Left ventricle myocardium superior (tissue), 1 donor: Measurements from ENCODE around the gene COX7A2. TPM values are rescaled to one million over a fixed set of nuclear protein-coding genes. Genes with fewer than 3 reads are reported as not detected.

Source experiments
- ATAC-seq: fragments of 200-7000 bp; cut with Tn5 transposase; one replicate; pipeline ENCODE4 v1.9.1; 2020; ENCODE audit warnings: mild to moderate bottlenecking, moderate library complexity
- DNase-seq: peaks from one replicate; pipeline ENCODE4 v3.0.0-alpha.2; 2020
- intact Hi-C: fragments of 100-400 bp; cut with micrococcal nuclease; formaldehyde crosslinking; loops from one replicate; pipeline ENCODE4 v1.11.0; 2022
- long read RNA-seq: library from polyadenylated mRNA; unstranded; transcript quantifications from one replicate; pipeline ENCODE4 v2.0.0, GENCODE V29; 2021
- total RNA-seq: library from RNA; stranded (reverse); fragmentation: NEBNext Ultra II Directional; extraction: Animal tissue kit (Norgen Biotek cat#: 25700); gene quantifications from one replicate; pipeline ENCODE4 v1.2.1, GENCODE V29; 2021
- donor health status: DM: no; HTN: yes; CAD: no; lungs with severe emphysema.

The COX7A2 gene, protein sequence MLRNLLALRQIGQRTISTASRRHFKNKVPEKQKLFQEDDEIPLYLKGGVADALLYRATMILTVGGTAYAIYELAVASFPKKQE
- 911 TPM for total RNA-seq
- long read RNA-seq, transcript COX7A2-202 (4 exons, 773 nt): major isoform, 247 of 260 reads
- long read RNA-seq, partial matches to known transcripts: 0 of 260 reads
- long read RNA-seq, other reads (novel, unspliced or antisense): 9 of 260 reads

DNA sequence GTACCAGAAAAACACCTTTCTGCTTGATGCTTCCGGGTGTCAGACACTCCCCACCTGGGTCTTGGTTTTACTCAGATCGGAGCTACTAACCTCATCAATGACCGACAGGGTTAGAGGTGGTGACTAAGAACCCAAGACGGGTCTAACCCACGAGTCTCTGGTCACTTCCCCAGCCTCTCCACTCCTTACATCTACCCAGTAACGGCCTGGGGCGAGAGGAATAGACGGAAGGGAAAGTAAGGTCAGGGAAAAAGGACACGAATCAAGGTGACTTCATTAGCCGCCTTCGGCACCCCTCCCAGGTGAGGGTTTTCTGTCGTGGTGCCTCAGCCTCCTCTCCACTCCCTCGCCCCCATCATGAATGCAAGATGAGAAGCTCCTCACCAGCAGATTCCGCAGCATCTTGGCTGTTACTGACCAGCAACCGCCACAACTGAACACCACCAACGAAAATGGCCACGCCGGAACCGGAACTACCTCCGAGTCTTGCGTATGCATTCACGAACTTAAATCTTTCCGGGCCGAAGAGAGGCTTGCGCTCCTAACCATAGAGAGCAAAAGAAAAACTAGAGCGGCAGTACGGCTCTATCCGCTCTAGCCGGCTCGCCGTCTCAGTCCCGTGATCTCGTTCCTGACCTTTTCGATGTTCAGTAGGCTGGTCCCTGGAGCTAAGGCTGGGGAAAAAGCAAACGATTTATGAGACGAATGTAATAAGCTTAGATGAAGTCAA is at the start of gene COX7A2:
Gene COX7A2 (minus strand): TSS at position 469 of the 730 bp plus-strand sequence. CDS start 67 bp downstream, at position 402.
- intact Hi-C loops: no loop called here
- ATAC-seq (peak; percentile 98), DNase-seq (peak; percentile 90)

DNA sequence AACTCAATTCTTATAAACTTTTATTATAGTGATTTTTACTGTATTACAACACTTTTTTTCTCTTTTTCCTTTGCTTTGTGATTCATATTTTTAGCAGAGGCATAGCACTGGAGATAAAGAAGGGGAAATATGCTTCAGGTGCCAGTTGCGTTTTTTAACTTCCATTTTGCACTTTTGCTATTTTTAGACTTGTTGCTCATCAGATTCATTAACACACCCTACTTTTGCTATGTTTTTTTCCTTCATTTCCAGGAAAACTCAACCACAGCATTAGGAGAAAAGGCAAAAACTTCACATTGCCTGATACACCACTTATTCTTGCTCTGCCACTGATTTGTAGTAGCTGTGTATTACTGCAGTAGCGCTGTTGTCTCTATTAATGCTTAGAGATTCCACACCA is 49.0 kb upstream of the COX7A2 start:
- intact Hi-C loops: loop anchor here (10.0 kb wide), 1 partner anchor 232 kb away; no protein-coding TSS in a partner anchor
- ATAC-seq: no peak

DNA sequence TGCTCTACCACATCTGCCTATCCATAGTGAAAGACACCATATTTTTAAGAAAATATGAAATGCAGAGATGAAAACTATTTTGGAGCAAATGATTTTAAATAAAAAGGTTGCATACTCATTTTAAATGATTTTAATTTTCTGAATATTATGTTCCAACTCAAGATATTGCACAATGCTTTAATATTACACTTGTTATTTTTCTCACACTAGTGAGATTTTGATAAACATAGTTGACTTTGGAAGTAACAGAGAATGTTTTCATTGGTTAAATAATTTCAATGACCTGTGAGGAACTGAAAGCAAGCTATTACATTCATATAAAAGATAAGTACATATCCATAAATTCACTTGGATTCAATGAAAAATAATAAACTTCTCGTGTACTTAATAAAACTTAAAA is 48.1 kb upstream of the COX7A2 start:
- intact Hi-C loops: loop anchor here (10.0 kb wide), 1 partner anchor 233 kb away; no protein-coding TSS in a partner anchor
- ATAC-seq: no peak
- no peak for DNase-seq

More for the DNA sequence above, 49.0 kb upstream of the COX7A2 start:
- DNase-seq: no peak

DNA sequence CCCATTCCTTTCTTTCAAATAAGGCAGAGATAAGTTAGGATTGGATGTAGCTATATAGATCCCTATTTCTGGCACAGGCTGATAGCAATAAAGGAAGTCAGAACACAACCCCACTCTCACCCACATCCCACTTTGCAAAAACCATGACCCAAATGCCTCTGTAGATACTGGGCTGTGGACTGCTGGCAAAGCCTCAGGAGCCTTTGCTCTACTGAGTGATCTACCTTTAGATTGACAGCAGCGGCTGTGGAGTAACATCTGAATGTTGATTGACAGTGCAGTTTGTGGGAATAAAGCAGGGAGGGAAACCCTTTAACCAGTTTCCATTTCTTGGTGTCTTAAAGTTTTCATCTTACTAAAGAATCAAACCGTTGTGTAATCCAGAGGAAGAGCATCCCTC is 47.7 kb upstream of the COX7A2 start:
- DNase-seq (no peak), ATAC-seq (peak; percentile 33)
- intact Hi-C loops: loop anchor here (10.0 kb wide), 1 partner anchor 233 kb away; no protein-coding TSS in a partner anchor

DNA sequence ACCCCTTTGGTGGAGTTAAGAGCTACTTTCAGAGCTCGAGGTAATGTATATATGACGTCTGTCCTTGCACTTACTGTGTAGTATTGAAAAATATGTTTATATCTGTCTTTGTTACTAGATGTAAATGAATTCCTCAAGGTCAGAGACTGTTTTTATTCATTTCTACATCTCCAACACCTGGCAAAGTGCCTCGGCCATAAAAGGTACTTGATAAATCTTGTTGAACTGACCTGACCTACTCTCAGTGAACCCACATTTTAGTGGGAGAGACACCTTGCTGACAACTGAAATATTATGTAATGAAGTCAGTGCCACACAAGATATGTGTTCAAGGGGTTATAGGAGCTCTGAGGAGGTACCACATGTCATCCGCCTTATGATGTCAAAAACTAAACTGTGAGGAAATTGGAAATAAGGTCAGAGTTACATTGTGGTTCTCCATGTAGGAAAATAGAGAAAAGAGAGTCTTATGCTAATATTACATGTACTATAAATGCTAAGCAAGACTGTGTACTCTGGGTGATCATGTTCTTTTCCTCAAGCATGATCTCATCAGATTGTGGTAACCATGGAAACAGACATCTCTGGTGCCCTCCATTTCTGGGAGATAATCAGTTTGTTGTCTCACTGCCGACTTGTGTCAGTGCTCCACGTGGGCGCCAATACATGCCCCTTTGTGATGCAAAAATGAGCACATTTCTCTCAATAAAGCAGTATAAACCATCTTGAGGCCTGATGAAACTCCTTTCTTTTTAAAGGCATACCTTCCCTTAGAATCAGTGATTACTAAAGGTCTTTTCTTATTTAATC is 46.7 kb upstream of the COX7A2 start:
- ATAC-seq: no peak
- intact Hi-C loops: loop anchor here (10.0 kb wide), 1 partner anchor 234 kb away; no protein-coding TSS in a partner anchor

DNA sequence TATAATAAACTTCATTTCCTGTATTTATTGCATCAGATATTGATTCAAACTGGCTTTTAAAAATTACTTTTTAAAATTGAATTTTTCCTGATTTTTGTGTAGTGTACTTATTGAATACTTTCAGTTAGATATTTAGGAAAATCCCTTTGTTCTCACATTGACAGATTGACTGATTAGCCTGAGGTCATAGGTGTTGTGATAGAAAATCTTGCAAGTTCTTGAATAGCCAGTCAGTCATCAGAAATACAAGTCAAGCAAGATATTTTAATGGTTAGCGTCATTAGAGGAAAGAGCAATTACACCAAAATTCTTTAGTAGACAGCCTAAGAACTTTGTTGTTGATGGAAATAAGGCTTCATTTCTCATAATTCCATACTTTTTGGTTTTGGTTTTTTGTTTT is 44.4 kb upstream of the COX7A2 start:
- intact Hi-C loops: no loop called here
- DNase-seq (no peak), ATAC-seq (no peak)

More for the DNA sequence above, 46.7 kb upstream of the COX7A2 start:
- no peak for DNase-seq

DNA sequence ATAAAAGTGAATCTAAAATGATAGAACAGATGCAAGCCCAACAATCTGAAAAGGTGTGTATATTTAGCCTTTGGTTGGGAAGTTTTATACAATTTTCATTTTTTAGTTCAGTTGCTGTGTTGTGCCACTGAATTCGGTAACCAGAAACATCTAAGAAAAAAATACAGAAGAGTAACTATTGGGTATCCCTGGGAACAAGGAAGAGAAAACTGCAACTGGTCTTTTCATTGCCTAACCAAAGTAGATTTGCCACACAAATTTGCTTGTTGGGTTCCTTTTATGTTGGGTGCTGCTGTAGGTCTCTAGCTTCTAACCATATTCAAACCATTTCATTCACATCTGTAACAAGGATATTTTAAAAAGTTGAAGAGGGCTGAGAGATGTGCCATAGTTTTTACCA is 43.8 kb upstream of the COX7A2 start:
- ATAC-seq (no peak), DNase-seq (no peak)
- intact Hi-C loops: no loop called here

DNA sequence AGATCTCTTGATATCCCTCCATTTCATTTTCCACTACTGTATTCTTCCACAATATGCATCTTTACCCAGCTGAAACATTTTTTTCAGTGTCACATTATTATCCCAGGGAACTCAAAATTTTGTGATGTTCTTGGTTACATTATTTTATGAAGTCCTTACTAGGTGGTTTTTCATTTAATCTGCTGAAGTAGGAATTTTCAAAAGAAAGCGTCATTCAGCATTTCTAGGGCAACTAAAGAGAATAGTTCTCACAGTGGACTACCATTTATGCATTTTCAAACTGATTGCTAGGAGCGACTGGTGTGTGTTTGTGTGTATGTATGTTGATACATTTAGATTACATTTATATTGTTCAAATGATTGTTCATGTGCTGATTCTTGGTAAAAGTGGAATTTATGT is 43.4 kb upstream of the COX7A2 start:
- no peak for ATAC-seq
- intact Hi-C loops: no loop called here
- no peak for DNase-seq

DNA sequence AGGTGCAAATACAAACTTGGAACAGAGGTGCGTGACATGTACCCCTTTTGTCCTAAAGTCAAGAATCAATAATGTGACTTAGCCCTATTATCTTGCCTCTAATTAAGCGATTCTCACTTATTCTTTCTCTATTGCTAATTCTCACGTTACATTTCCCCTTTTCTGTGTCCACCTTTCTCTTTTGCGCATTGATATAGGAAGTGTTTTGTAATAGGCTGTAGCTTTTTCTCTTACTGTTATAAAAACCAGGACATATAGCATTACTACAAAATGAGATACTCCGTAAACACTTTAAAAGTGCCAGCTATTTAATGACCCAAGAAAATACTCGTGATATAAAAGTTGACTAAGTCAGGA is 41.7 kb upstream of the COX7A2 start:
- intact Hi-C loops: no loop called here
- DNase-seq: no peak
- ATAC-seq: no peak

DNA sequence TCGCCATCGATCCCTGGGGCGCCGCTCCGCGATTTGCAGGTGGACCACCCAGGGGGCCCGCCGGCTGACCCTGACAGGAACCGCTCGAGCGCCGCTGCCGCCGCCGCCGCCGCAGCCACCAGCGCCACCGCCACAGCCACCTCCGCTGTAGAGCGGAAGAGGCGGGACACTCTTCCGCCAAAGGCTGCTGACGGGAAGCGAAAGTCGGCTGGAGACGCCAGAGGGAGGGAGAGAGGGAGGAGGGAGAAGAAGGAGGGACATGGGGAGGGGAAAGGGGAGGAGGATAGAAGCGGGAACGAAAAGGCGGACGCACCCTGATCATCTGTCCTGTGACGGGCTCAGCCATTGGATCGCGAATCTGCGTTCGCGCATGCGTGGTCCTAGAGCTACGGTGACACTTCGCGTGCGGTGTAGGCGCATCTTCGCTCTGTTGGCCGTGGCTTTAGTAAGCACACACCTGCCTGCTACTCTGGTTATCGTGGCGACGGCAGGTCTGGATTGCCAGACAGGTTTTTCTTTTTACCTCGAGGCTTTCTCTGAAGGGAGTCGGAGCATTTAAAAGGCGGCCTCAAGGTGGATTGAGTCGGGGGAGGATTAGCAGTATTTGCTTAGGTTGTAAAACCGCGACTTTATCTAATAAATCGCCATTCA is 41.2 kb upstream of the COX7A2 start, which contains the start of gene TMEM30A:
Gene TMEM30A (minus strand): TSS at position 161 of the 651 bp plus-strand sequence. CDS start 154 bp downstream, at position 7.
- peak; percentile 99 for ATAC-seq
- peak; percentile 97 for DNase-seq
- intact Hi-C loops: no loop called here

DNA sequence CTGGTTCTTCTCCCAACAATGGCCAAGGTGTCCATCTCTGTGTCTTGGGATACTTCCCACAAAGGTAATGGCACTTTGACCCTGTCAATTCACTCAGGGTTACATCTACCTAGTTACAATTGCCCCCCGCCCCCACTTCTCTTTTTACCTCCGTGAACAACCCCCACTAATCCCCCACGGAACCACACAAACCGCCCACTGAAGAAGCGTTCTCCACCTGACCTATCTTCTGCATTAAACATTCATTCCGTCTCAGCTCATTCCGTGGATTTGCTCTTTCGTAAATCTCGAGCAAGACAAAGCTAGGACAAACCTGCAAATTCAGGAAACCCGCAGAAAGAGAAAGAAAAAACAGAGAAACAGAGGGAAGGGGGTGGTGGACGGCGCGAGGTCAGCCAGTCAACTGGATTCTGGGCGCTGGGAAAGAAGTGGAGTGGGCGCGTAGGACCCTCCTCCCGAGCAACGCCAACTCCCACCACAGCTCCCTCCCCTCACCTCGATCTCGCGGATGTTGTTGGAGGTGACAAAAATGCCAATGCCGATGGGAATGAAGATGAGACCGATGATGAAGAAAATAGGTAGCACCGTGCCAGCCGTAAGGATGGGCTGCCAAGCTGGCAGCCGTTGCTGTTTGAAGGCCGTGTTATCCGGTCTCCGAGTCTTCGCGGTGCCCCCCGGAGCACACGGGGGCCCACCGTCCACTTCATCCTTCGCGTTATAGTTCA is 40.5 kb upstream of the COX7A2 start:
- intact Hi-C loops: no loop called here
- peak; percentile 51 for ATAC-seq
- no peak for DNase-seq

DNA sequence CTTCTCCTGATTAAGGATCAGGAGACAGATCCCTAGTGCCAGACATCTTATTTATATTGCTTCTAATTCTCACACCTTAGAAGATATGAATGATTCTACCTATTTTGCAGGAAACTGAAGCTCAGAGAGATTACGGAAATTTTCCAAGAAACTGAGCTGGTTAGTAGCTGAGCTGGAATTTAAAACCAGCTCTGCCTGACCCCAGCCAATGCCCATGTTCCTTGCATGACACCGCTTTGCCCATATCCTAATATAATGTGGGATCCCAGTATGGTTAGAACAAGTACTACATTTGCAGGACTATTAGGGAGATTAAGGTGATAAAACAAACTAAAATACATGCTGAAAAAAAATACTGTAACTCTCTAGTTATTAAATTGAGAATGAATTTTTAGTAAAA is 39.1 kb upstream of the COX7A2 start:
- intact Hi-C loops: no loop called here
- DNase-seq: no peak
- ATAC-seq: no peak

DNA sequence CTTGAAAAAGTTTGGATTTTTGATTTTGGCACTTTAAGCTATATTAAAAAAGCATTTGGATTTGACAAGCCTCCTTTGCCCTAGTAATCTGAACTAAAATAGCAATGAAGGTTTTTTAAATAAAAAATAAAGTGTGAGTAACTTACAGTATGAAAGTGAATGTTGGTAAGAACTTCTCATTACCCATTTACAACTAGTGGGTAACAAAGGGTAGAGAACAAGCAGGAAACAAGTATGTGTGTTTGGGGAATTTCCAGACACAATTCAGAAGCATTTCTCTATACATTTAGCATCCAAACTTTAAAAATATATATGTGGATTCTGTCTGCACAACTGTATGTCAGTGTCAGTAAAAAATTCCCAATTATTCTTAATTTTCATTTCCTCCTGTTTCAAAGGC is 38.1 kb upstream of the COX7A2 start:
- DNase-seq (no peak), ATAC-seq (no peak)
- intact Hi-C loops: no loop called here

DNA sequence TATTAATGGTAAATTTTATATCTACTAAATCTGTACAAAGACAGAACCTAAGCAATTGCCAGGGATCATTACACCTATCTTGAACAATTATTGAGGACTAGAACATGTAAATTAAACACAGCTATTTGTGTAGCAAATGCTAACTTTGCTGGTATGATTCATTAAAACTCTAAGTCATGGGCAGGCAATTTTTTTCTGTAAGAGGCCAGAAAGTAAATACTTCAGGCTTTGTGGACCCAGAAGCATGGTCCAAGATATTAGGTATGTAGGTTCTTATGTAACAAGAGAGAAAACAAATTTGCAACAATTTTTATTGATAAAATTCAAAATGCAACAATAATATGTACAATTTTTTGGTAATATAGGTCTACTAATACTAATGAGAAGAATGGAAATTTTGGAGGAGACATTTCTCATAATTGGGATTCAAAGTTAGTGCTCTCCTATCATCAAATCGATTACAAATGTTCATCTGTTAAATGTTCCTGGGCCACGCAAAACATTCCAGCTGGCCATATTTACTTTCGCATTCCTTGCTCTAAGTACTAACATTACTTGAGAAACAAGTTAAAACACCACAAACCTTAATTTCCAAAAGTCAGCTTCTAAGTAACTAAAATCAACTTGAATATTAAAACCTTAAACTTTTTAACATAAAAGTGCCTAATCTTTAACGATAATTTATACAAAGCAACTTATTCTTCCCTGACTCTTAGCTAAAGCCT is 36.7 kb upstream of the COX7A2 start:
- intact Hi-C loops: no loop called here
- DNase-seq (no peak), ATAC-seq (no peak)

DNA sequence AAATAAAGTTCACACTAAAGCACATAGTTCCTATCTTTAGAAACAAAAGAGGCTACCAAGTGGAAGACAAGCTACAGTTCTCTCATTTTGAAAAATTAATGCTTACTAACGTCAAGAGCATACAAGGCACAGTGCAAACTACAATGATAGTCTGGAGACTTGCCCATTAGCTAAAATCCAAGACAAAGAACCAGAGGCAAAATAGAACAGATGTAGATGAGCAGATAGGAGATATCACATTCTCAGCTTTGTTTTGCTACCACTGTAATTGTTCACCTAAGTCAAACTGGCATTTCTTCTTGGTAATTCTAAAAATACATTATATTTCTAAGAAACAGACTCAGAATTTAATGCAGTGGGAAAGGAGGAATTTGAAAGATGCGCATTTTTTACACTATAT is 35.8 kb upstream of the COX7A2 start:
- no peak for ATAC-seq
- DNase-seq: no peak
- intact Hi-C loops: no loop called here

DNA sequence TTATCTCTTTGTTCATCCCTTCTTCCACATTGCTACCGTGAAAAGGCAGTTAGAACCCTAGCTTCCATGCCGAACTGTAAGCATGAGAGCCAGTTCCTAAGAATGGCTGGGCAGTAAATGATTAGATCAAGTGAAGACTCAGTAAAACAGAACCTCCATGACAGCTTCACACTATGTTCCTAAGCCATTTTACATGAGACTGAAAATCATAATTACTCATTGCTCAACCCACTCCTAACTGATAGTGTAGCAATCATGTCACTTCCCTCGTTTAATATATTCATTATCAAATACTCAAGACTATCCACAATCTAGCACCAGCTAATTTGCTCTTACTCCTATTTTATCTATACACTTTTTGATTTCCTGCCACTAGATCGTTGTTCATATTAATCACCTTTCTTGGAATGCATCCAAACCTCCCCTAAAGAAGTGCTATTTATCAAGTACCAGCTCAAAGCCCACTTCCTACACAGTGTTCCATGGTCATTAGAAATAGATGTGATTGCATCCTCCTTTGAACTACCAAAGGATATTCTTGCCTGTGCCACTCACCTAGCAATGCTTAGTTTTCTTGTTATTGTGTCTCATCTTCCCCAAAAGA is 35.0 kb upstream of the COX7A2 start:
- no peak for DNase-seq
- ATAC-seq: no peak
- intact Hi-C loops: no loop called here

DNA sequence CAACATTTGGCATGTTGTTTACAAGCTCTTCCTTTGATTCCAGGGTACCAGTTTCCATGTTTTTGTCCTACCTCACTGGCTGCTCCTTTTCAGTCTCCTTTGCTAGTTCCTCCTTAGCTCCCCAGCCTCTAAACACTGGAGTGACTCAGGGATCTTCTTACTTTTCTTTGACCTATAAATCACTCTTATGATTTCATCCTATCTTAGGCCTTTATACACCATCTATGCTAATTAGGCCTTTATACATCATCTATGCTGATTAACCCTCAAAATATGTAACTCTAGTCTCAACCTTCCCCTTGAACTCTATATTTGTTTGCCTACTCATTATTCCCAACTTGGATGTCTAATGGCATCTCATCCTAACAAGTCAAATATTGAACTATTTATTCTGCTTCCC is 31.5 kb upstream of the COX7A2 start:
- ATAC-seq (no peak), DNase-seq (no peak)
- intact Hi-C loops: no loop called here

DNA sequence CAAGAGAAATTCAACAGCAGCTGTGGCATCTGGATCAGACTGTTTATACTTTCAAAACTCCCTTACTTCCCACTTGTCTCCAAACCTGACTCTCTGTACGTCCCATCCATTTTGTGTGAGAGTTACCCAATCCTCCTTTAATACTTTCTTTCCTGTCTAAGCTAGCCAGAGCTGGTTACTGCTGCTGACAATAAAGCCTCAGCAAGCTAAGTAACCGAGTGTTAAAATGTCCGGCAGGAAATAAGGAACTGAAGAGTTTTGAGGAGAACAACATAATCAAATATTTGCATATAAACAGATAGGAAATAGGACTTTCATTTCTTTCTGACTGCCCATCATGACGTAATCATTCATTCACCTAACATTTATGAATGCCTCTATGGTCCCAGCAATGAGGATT is 29.4 kb upstream of the COX7A2 start:
- ATAC-seq (no peak), DNase-seq (no peak)
- intact Hi-C loops: no loop called here
